GM18858 (cell line): ENCODE results near the gene GPC6.

Experiments used
- ATAC-seq: cut with Tn5 transposase; IDR thresholded peaks from one replicate; pipeline ENCODE4 v1.9.1; 2021; ENCODE audit not compliant: unreplicated experiment

The GPC6 gene

GRCh38 chr13:93558637-93559036 is 332.0 kb downstream of the GPC6 start:
- ATAC-seq, result no peak

DNA sequence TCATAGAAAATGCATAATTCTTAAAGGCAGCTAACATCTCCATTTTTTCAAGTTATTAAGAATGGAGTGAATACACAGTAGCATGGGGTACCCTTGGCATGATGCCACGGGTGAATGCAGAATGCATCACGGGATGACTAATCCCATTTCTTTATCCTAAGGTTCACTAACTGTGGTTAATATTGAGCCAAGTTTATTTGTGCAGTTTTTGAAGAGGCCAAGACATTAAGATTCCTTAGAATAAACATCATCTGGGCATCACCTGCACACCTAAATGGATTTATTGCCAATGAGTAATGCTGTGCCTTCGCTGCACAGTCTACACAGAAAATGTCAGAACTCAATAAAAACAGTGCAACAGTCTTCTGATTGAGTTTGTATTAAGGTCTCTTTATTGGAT is 333.1 kb downstream of the GPC6 start:
- no peak for ATAC-seq

- ATAC-seq, result no peak
Observed at GRCh38 chr13:93561576-93562225, 335.1 kb downstream of the GPC6 start.

DNA sequence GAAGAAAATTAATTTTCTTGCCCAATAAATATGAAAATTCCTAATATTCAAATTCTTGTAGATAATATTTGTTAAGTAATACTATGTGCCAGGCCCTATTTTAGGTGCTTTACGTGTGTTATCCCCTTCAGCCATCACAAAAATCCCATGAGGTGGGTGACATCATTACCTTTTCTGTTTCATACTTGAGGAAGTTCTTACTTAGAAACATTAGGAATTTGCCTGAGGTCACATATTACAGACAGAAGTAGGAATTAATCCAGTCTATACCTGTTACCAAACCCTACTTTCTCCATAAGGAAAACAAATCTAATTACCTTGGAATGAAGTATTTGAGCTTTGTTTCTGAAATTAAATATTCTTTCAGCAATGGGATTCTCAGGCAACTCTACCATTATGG is 336.1 kb downstream of the GPC6 start:
- no peak for ATAC-seq

GRCh38 chr13:93577105-93577504 is 350.5 kb downstream of the GPC6 start:
- ATAC-seq, result no peak

GRCh38 chr13:93589788-93590187 is 363.2 kb downstream of the GPC6 start:
- ATAC-seq, result no peak

- ATAC-seq, result no peak
Observed at GRCh38 chr13:93603043-93603442, 376.4 kb downstream of the GPC6 start.

GRCh38 chr13:93614776-93615175 is 388.2 kb downstream of the GPC6 start:
- ATAC-seq, result no peak

DNA sequence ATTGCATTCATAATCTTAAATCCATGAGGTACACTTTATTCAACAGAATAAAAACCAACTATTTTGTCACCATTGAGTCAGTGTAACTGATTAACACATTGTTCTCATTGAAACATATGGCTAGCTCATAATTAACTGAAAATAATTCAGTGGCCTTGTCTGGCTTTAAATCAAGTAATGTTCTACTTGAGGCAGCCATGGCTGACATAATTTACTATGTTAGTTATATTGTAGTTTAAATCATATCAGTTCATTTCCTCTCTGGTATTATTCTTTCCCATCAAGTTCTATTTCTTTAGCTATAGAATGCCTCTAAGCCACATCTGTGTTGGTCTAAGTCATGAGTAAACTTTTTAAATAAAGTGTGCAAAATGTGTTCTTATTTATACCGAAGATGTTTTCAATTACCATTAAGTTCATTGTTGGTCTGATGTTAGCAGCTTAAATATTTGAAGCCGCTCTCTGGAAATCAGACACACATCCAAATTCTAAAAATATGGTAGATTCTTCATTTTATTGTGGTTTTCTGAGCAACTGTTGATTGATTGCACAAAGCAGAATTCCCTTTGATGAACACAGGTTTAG is 393.7 kb downstream of the GPC6 start:
- no peak for ATAC-seq

- no peak for ATAC-seq
Observed at GRCh38 chr13:93621051-93621450, 394.4 kb downstream of the GPC6 start.

DNA sequence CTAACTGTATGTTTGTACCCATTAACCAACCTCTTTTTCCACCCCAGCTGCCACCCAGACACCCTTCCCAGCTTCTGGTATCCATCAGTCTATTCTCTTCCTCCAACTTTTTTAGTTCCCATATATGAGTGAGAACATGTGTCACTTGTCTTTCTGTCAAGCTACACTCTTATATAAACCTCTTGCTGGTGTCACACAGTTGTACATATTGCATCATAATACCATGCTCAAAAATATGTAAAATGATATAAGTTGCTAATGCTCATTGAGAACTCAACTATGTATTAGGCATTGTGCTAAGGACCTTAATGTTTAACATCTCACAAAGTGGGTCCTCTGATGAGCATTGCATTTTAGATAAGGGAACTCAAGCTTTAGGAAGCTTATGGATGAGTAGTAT is 395.4 kb downstream of the GPC6 start:
- no peak for ATAC-seq

DNA sequence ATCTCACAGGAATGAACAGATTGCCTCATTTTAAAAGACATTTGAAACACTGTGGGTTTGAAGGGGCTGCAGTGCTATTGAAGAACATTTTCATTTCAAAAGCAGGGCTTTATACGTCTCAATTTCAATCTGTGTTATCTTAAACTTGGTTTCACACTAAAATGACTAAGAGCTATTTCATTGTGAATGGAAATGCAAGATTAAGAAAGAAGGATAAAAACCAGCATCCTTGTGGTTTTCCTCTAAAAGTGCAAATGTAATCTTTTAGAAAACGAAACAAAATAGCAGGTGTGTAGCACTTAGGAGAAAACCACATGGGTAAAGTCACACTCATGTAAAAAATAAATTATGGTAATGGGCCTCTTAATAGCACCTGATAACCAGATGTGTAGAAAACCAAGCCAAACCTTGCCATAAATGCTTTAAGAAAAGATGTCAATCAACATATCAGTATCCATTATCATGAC is 397.7 kb downstream of the GPC6 start:
- ATAC-seq, result no peak

- ATAC-seq, result no peak
Observed at GRCh38 chr13:93625536-93625935, 398.9 kb downstream of the GPC6 start.

DNA sequence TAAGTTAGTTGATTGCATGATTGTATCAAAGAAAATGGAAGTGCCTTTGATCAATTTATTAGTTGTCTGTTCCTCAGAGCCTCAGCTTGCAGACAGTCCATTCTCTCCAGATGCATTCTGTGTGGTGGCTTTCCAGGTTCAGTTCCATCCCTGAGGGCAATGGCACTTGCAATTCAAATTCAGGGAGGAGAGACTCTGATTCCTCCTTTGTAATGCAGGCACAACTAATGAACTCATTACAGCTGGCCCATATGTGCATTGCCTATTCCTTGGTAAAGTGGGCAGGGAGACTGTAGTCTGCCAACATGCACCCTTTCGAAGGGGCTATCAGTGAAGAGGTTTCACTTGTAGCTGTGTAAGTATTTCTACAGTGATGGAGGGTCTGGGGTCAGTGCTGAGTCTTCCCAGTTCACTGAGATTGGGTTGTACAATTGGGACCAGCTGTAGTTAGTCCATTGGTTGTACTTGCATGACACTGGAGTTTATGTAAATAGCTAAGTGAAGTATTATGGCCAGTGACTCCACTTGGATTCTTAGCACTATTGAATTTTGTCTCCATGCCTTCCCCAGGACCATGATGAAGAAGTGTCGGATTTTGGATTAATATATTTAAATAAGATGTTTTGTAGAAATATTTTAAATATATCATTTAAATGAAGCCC is 401.7 kb downstream of the GPC6 start:
- no peak for ATAC-seq

GRCh38 chr13:93635616-93636032 is 409.0 kb downstream of the GPC6 start:
- no peak for ATAC-seq

DNA sequence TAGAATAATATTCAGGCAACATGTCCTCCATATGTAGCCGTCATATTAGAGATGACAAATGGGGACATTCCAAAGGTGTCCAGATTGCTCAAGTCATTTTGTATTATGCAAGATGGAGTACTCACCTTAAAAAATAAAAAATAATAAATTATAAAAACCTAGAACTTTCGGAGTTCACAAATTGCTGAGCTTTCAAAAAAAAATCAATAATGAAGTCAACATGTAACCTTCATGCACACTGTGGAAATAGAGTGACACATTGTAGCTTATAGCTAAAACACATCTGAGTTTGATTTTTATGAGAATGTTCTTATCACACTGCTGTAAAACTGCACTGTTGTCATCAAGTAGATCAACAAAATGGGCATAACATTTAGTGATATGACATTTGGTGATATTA is 411.2 kb downstream of the GPC6 start:
- no peak for ATAC-seq

DNA sequence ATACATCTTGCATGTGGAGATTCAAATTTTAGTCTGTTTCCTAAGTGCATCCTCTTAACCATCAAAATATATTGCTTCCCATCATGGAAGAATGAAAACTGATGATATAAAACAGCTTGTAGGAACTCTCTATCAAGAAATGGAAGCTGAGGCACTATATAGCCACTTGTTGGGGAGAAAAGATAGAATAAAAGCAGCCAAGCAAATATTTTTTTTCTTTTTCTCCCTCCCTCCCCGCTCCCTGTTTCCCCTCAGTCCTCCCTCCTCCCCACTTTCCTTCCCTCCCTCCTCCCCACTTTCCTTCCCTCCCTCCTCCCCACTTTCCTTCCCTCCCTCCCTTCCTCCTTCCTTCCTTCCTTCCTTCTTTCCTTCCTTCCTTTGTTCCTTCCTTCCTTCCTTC is 413.8 kb downstream of the GPC6 start:
- no peak for ATAC-seq

GRCh38 chr13:93646245-93646644 is 419.6 kb downstream of the GPC6 start:
- no peak for ATAC-seq

DNA sequence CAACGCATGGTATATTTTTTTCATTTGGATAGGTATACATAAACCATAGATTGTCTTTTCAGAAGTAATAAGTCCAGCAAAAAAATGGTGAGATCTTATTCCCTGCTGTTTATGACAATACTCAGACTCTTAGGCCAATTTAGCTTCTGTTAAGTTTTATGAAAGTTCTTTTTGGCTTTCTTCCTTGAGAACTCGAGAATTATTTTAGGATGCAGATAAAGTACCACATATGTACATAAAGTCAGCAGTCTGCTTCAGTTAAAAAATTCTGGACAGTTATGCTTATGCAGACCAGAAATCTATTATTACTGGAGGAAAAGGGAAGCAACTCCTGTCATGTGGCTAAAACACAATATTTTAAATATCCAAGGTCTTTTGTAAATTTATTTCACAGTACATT is 422.9 kb downstream of the GPC6 start:
- no peak for ATAC-seq

DNA sequence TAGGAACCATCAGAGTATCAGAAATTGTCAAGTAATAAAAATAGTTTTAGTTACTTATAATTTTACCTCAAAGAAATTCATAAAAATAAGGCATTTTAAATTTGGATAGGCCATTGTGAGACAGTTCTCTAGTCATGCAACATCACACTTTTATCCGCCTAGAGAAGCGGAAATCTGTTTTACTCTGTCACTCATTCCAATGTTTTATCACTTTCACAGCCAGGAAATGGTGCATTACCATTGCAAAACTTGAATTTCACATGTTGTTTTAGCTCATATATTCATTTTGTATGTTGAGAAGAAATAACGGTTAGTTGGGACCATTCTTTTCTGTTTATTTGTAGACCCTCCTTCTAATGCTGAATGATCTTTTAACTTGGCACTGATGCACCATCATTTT is 427.2 kb downstream of the GPC6 start:
- no peak for ATAC-seq

- ATAC-seq, result no peak
Observed at GRCh38 chr13:93655154-93655553, 428.5 kb downstream of the GPC6 start.

- no peak for ATAC-seq
Observed at GRCh38 chr13:93660391-93661063, 433.9 kb downstream of the GPC6 start.
